Pons (tissue), 1 donor: Measurements from ENCODE around the gene ENPP7.
A peak's percentile ranks its signal among the peaks of the same experiment; 100 is the strongest.

Source experiments
- DNase-seq: peaks from one replicate; pipeline ENCODE4 v3.0.0-alpha.2; 2016; ENCODE audit warnings: low spot score

The ENPP7 gene

GRCh38 chr17:79704691-79705090 lies 26.1 kb upstream of the ENPP7 start:
- DNase-seq = no peak

DNA sequence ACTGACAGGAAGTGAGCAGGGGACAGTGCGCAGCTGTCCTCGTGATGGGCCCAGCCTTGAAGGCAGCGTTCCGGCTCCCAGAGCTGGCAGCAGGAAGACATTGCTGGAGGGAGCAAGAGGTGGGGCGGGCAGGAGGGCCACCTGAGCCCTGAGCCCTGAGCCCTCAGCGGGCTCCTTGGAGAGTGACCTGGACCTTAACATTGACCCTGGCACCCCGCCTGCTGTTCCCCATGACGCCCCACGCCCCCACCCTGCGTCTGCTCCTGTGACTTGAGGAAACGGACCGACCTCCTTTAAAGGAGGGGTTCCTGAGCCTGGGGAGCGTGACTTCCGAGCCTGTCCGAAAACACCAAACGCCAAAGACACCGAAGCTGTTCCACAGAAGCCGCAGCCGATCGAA lies 25.1 kb upstream of the ENPP7 start:
- no peak for DNase-seq

GRCh38 chr17:79706931-79707850 lies 23.6 kb upstream of the ENPP7 start:
- peak; percentile 13 for DNase-seq

- DNase-seq = peak; percentile 15
These were observed 22.5 kb upstream of the ENPP7 start for GRCh38 chr17:79707931-79708891.

- DNase-seq = no peak
These were observed 18.9 kb upstream of the ENPP7 start for GRCh38 chr17:79711715-79712305.

DNA sequence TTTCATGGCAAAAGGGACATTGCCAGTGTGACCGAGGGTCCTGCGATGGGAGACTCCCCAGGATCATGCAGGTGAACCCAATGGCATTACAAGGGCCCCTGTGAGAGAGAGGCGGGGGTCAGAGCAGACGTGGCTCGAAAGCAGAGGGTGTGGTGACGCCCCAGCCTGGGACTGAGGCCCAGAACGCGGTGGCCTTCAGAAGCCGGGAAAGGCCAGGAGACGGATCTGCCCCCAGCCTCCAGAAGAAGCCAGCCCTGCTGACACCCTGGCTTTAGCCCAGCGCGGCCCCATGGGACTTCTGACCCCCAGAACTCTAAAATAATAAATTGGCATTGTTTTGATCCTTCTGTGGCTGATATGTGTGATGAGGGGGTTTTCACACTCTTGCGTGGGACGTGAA lies 17.4 kb upstream of the ENPP7 start:
- DNase-seq = no peak

DNA sequence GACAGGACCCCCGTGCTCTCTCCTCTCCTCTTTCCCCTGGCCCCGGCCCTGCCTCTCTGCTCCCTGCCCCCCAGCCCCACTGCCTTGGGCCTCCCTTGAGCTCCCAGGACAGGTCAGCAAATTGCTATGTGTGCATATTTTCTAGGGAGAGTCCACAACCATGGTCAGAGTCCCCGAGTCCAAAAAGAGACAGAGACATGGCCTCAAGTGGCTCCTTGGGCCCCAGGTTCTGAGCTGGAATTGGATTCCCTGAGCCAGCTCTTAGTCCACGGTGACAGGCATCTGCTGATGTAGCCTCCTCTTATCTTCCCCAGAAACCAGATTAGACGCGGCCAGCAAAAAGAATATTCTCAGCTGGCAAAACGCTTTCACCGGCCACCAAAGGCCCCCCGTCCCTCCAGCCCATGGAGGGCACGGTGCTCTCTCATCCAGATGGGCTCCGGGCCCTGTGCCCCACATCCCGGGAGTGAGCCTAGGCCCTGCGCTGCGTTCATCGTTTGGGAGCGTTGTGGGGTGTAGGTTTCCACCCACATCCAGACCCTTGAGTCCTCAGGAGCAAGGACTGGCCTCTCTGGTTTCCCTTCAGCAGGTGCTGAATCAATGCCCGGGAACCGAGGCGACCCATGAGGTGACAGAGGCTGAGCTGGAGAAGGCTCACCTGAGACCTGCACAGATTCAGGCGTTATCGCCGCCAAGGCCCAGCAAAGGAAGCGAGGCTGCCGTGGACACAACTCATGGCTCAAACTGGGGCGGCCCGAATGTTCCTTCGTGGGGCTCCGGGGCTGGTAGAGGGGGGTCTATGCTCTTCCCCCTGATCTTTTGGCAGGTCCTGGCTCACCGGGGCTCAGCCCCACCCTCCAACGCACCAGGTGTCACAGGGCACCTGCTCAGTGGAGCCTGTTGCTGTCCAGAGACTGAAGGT lies 16.3 kb upstream of the ENPP7 start:
- no peak for DNase-seq

GRCh38 chr17:79715098-79715942 lies 15.4 kb upstream of the ENPP7 start:
- no peak for DNase-seq

DNA sequence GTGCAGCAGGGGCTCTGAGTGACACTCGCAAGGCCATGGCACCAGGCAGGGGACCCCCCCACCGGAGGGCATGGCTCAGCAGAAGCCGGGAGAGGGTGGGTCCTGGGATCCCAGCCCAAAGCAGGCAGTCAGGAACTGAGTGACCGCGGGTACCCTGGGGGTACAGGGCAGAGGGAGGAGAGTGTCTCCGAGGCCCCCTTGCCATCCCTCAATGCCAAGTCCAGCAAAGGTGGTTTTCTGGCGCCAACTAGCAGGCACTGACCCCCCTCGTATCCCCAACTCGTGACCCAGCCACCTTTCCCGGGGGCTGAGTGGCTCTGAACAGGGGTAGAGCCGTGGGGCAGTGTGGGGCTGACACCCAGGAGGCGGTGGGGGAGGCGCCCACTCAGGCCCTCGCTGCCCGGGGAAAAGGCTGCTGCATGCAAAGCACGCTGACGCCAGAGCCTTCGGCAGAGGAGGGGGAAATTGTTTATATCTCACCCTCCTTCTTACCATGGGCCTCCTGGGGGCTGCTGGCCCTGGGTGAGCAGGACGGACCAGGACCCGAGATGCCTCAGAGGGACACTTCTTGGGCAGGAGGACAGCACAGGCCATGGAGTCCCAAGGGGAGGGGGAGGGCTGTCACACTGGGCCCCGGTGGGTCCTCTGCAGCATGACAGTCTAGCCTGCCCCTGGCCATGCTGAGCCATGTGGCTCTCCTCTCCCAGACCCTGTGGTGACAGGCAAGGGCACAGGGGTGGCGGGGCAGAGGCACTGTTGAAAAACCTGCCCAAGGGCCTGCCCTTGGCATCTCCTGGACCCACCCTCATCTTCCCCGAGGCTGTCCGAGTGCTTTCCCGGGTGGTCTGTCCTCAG lies 14.6 kb upstream of the ENPP7 start:
- no peak for DNase-seq

- DNase-seq = no peak
These were observed 9.9 kb upstream of the ENPP7 start for GRCh38 chr17:79720705-79721292.

GRCh38 chr17:79721993-79722671 lies 8.6 kb upstream of the ENPP7 start:
- no peak for DNase-seq

DNA sequence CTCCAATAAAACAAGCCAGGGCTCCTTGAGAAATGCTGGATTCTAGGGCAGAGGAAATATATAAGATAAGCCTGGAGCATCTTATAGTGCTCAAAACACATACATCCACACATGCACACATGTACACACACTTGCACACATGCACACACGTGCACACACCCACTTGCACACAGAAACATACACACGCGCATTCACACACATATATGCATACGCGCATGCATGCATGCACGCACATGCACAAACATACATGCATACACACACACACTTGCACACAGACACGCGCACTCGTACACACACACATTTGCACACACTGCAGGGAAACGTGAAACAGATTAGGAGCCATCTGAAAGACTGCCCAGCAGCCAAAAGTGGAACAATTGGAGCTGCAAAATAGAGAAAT lies 8.0 kb upstream of the ENPP7 start:
- no peak for DNase-seq

- DNase-seq = peak; percentile 97
These were observed 2.4 kb upstream of the ENPP7 start for GRCh38 chr17:79728169-79728907.

DNA sequence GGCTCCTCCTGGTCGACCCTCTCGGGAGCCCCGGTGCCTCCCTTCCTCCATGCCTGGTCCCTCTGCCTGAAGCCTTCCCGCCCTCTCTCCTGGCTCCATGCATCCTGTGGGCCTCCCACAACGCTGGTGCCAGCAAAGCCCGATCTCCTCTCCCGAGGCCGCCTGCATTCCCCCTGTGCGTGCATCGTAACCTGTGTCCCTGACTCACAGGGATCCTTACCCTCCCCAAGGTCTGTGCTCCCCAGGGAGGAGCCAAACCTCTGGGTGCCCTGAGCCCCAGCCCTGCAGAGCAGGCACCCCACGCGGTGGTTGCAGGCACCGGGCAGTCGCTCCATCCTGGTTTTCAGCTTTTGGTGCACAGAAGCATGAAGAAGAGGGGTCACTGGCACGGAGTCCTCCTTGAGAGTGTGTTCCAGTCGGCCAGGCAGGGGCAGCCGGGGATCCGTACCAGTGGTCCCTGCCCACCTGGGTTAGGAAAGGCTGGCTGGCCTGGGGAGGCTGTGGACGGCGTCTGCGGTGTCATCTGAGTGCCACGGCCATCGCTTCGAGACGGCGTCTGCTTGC lies 1.8 kb upstream of the ENPP7 start:
- DNase-seq = no peak

DNA sequence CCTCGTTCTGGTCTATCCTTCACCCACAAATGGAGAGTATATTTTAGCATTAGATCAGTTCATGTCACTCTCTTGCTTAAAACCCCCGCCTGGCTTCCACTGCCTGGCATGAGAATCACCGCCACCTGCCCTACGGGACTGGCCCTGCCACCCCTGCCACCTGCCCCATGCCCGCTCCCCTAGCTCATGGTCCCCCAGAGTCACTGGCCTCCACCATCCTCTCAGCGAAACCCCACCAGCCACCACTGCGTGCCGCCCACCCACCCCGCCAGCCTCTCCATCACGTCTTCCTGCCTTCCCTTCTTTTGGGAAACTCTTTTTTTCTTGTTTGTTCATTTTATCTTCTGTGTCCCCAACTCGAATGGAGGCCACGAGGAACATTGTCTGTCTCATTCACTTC lies 982 bp upstream of the ENPP7 start:
- DNase-seq = no peak

DNA sequence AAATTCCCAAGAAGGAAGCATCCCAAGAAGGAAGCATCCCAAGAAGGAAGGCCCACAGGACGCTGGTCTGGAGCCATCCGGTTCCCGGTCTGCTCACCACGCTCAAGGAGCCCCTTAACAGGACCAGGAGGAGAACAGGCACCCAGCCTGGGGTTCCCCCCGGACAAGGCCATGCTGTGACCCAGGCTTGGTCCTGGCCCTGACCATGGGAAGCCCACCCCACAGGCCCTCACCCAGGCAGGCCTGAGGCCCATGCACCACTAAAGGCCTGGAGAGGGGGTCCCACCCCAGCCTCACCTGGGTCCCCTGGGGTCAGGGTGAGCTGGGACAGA lies 340 bp upstream of the ENPP7 start:
- no peak for DNase-seq

GRCh38 chr17:79732254-79732653 lies 1.5 kb downstream of the ENPP7 start:
- DNase-seq = no peak
